Measurements from ENCODE around the gene PRKAR1B.

The PRKAR1B gene

DNA sequence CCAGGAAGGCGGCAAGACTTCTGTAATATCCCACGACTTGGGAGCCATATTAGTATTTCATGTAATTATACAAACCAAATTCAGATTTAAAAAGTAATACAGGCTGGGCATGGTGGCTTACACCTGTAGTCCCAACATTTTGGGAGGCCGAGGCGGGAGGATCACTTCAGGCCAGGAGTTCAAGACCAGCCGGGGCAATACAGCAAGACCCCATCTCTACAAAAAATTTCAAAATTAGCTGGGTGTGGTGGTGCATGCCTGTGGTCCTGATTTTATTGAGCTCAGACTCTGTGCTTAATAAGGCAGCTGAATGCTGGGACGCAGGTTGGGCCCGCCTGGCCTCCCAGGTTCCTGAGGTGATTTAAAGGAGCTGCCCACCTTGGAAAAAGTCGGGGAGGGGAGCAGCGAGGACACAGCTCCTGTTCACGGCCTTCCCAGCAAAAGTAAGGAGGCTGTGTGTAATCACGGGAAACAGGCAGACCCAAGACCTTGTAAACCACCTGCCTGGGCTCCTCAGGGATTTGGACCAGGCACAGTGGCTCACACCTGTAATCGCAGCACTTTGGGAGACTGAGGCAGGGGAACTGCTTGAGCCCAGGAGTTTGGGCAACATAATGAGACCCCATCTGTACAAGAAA is 93.6 kb downstream of the PRKAR1B start:
- DNase-seq: peak in 5 of 10 donors; percentile 0 to 52 (median 39)
- intact Hi-C loops (cut with DNase I): loop anchor here (10.0 kb wide), 1 partner anchor 109 kb away; no protein-coding TSS in a partner anchor

- peak in 3 of 10 donors; percentile 42 to 87 (median 75) for DNase-seq
- intact Hi-C loops (cut with DNase I): loop anchor here (10.0 kb wide), 1 partner anchor 108 kb away; no protein-coding TSS in a partner anchor
Measured at GRCh38 chr7:632831-633210, 94.3 kb downstream of the PRKAR1B start.

- intact Hi-C loops (cut with DNase I): loop anchor here (10.0 kb wide), 1 partner anchor 107 kb away; no protein-coding TSS in a partner anchor
Measured at GRCh38 chr7:631964-632830, 94.9 kb downstream of the PRKAR1B start.

GRCh38 chr7:631291-631711 is 95.8 kb downstream of the PRKAR1B start:
- intact Hi-C loops (cut with DNase I): loop anchor here (10.0 kb wide), 1 partner anchor 106 kb away; no protein-coding TSS in a partner anchor
- peak in 3 of 10 donors; percentile 55 to 80 (median 77) for DNase-seq

More at GRCh38 chr7:631964-632830, 94.9 kb downstream of the PRKAR1B start:
- peak in 4 of 10 donors; percentile 24 to 85 (median 60) for DNase-seq

- intact Hi-C loops (cut with DNase I): loop anchor here (10.0 kb wide), 1 partner anchor 106 kb away; no protein-coding TSS in a partner anchor
- peak in 4 of 10 donors; percentile 16 to 77 (median 50) for DNase-seq
Measured at GRCh38 chr7:630539-630938, 96.5 kb downstream of the PRKAR1B start.

GRCh38 chr7:630111-630511 is 97.0 kb downstream of the PRKAR1B start:
- DNase-seq: peak in 4 of 10 donors; percentile 18 to 80 (median 72)
- intact Hi-C loops (cut with DNase I): loop anchor here (10.0 kb wide), 1 partner anchor 105 kb away; no protein-coding TSS in a partner anchor

- peak in 4 of 10 donors; percentile 25 to 84 (median 60) for DNase-seq
- intact Hi-C loops (cut with DNase I): no loop called here
Measured at GRCh38 chr7:628826-629225, 98.3 kb downstream of the PRKAR1B start.

- intact Hi-C loops (cut with DNase I): no loop called here
- peak in 4 of 10 donors; percentile 11 to 76 (median 68) for DNase-seq
Measured at GRCh38 chr7:628402-628763, 98.7 kb downstream of the PRKAR1B start.

GRCh38 chr7:627661-628401 is 99.2 kb downstream of the PRKAR1B start:
- intact Hi-C loops (cut with DNase I): no loop called here
- DNase-seq: peak in 4 of 10 donors; percentile 18 to 75 (median 70)

- intact Hi-C loops (cut with DNase I): no loop called here
- DNase-seq: peak in 2 of 10 donors; percentile 2 to 37
Measured at GRCh38 chr7:625376-625971, 101.6 kb downstream of the PRKAR1B start.

- intact Hi-C loops (cut with DNase I): no loop called here
- peak in 3 of 10 donors; percentile 9 to 22 (median 18) for DNase-seq
Measured at GRCh38 chr7:623464-623863, 103.6 kb downstream of the PRKAR1B start.

DNA sequence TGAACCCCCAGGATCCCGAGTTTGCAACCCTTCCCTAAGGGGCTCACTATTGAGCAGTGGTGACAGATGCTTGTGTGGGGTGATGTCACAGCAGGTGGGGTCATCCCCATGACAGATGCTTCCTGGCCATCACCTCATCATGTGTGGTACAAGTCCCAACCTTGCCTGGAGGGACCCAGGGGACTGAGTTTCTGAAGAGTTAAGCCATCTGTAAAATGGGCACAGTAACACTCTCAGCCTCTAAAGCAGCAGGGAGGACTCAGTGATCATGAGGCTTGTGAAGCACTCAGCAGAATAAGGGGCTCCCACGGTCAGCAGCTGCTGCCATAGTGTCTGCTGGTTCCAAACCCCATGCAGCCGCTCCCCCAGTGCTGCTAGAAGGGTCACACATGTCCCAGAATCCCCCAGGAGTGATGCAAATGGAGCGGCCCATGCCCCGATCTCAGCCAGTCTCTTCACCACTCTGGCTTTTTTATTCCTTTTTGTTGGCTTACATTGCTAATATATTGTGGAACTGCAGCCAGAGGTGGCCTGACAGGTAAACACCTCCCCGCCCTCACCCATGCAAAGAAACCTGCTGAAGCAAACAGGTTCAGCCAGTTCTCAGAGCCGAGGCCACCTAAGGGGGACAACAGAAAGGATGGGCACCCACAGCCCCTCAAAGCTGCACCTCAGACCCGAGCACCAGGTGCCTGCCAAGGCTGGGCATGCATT is 105.4 kb downstream of the PRKAR1B start:
- intact Hi-C loops (cut with DNase I): no loop called here
- DNase-seq: peak in 4 of 10 donors; percentile 19 to 76 (median 48)

DNA sequence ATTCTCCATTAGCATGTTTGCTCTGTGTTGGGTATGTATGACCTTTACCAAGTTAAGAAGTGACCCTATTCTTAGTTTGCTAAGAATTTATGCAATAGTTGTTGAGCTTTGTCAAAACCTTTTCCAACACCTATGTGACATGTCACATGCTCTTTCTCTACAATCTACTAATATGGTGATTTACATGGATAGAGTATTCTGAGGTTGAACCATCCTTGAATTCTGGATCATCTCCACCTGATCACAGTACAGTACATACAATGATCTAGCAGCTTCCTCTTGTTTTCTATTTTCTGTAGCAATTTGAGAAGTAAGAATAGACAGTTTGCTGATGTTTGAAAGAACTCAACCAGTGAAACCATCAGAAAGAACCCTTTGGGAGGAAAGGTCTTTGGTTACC is 106.2 kb downstream of the PRKAR1B start:
- DNase-seq: no peak
- intact Hi-C loops (cut with DNase I): no loop called here

- intact Hi-C loops (cut with DNase I): no loop called here
- peak in 2 of 10 donors; percentile 2 to 35 for DNase-seq
Measured at GRCh38 chr7:620056-620455, 107.0 kb downstream of the PRKAR1B start.

GRCh38 chr7:619368-619840 is 107.7 kb downstream of the PRKAR1B start:
- intact Hi-C loops (cut with DNase I): no loop called here
- peak in 3 of 10 donors; percentile 19 to 47 (median 39) for DNase-seq

GRCh38 chr7:618539-619367 is 108.3 kb downstream of the PRKAR1B start:
- peak in 4 of 10 donors; percentile 14 to 49 (median 36) for DNase-seq
- intact Hi-C loops (cut with DNase I): no loop called here

- intact Hi-C loops (cut with DNase I): no loop called here
- peak in 4 of 10 donors; percentile 19 to 79 (median 64) for DNase-seq
Measured at GRCh38 chr7:617614-618538, 109.2 kb downstream of the PRKAR1B start.
